ENCODE measurements around the gene ELAC1.

DNA sequence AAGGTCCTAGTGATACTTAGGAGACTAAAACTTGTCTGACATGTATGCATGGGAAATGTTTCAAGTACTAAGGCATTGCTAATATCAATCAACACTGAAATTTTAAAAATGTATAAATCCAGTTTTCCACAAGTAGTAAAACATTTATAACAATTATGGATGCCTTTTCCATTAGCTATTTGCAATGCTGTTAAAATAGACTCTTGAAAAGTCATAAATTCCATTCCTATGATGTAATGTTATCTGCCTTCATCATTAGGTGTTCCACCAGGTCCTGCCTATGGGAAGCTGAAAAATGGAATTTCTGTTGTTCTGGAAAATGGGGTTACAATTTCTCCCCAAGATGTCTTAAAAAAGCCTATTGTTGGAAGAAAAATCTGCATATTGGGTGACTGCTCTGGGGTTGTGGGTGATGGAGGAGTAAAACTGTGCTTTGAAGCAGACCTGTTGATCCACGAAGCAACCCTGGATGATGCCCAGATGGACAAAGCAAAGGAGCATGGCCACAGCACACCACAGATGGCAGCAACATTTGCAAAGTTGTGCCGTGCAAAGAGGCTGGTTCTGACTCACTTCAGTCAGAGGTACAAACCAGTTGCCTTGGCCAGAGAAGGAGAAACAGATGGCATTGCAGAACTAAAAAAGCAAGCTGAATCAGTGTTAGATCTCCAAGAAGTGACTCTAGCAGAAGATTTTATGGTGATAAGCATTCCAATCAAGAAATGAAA is 18.7 kb downstream of the ELAC1 start:
- no peak for TF ChIP-seq EZH2phosphoT487 (IDR thresholded peaks at IDR 0.05; ENCODE audit: insufficient read depth, low read depth)
- no peak for TF ChIP-seq EZH2 (IDR thresholded peaks at IDR 0.05; ENCODE audit: insufficient read depth, poor library complexity, severe bottlenecking)
